Fibroblast of lung (primary cell): Measurements from ENCODE around the gene MYOD1. TPM values are rescaled to one million over a fixed set of nuclear protein-coding genes. Genes with fewer than 3 reads are reported as not detected.

ENCODE experiments used
- DNase-seq, 2 donors: peaks; one replicate each; pipeline versions ENCODE4 v3.0.0 to v3.0.0-alpha.2; 2010; ENCODE audit warnings: low read depth in 2 of 2
- H2AFZ ChIP-seq: 2 replicates; pipeline ENCODE4 v1.5.1; 2012; ENCODE audit warnings: low read length, control low read depth, inconsistent platforms
- H3K27ac ChIP-seq: 2 replicates; pipeline ENCODE4 v1.5.1; 2011; ENCODE audit warnings: low read length, control low read depth; ENCODE audit not compliant: insufficient read depth
- H3K27me3 ChIP-seq: 2 replicates; pipeline ENCODE4 v1.5.1; 2011; ENCODE audit warnings: mild to moderate bottlenecking, low read length; ENCODE audit not compliant: control insufficient read depth, insufficient read depth
- H3K36me3 ChIP-seq: 2 replicates; pipeline ENCODE4 v1.5.1; 2011; ENCODE audit warnings: low read length; ENCODE audit not compliant: control insufficient read depth, insufficient read depth
- H3K4me1 ChIP-seq: 2 replicates; pipeline ENCODE4 v1.5.1; 2011; ENCODE audit warnings: low read length; ENCODE audit not compliant: control insufficient read depth, insufficient read depth; ENCODE audit errors: extremely low read depth
- H3K4me2 ChIP-seq: 2 replicates; pipeline ENCODE4 v1.5.1; 2011; ENCODE audit warnings: low read length, control low read depth; ENCODE audit not compliant: insufficient read depth; ENCODE audit errors: extremely low read depth
- H3K4me3 ChIP-seq, 4 experiments: fragments of 200-600 bp in 1 of 4; sonication (generic) in 1 of 4; replicated peaks in 1 of 4; 2 replicates each; pipeline ENCODE4 v1.5.1; 2011 to 2016; ENCODE audit warnings: low read length in 4 of 4, low read depth in 3 of 4, mild to moderate bottlenecking in 3 of 4, control low read depth in 2 of 4, inconsistent platforms in 1 of 4, mixed read lengths in 1 of 4; ENCODE audit not compliant: insufficient read depth in 1 of 4; ENCODE audit errors: control extremely low read depth in 1 of 4
- H3K79me2 ChIP-seq: 2 replicates; pipeline ENCODE4 v1.5.1; 2012; ENCODE audit warnings: mild to moderate bottlenecking, low read length, inconsistent platforms; ENCODE audit not compliant: control insufficient read depth, insufficient read depth
- H3K9ac ChIP-seq: 2 replicates; pipeline ENCODE4 v1.5.1; 2011; ENCODE audit warnings: mild to moderate bottlenecking, low read length, control low read depth; ENCODE audit not compliant: insufficient read depth
- H3K9me3 ChIP-seq: 2 replicates; pipeline ENCODE4 v1.5.1; 2012; ENCODE audit warnings: low read depth, low read length; ENCODE audit not compliant: control insufficient read depth, insufficient read depth
- H4K20me1 ChIP-seq: 2 replicates; pipeline ENCODE4 v1.5.1; 2011; ENCODE audit warnings: low read length; ENCODE audit not compliant: control insufficient read depth, insufficient read depth; ENCODE audit errors: extremely low read depth
- EZH2 ChIP-seq: IDR thresholded peaks from 2 replicates; pipeline ENCODE4 v1.5.1; 2012; ENCODE audit warnings: low read length, control low read depth, mild to moderate bottlenecking; ENCODE audit errors: missing control alignments
- polyA plus RNA-seq, 2 donors: library from polyadenylated mRNA; depleted of rRNA in 1 of 2; stranded (reverse) in 1 of 2; unstranded in 1 of 2; fragments of >200 nt; gene quantifications; 2 replicates each; pipeline ENCODE4 v1.2.1, GENCODE V29; 2011 to 2012; ENCODE audit warnings: missing spikeins in 1 of 2
- total RNA-seq: library from RNA; depleted of rRNA; stranded (reverse); fragments of >200 nt; gene quantifications from 2 replicates; pipeline ENCODE4 v1.2.1, GENCODE V29; 2014
- TF ChIP-seq, protein P1 (sequence below), 2 donors: IDR thresholded peaks in 1 of 2; conservative IDR thresholded peaks in 1 of 2; 1 replicate in 1 of 2; 2 replicates in 1 of 2; pipeline ENCODE4 v1.5.1; 2011 to 2012; ENCODE audit warnings: low read length in 2 of 2, control low read depth in 1 of 2, inconsistent platforms in 1 of 2, low read depth in 1 of 2, mild to moderate bottlenecking in 1 of 2

The MYOD1 gene
- total and polyA plus RNA-seq, 2 donors (not counting 1 experiment from before 2014, with no cell fraction given): not detected

DNA sequence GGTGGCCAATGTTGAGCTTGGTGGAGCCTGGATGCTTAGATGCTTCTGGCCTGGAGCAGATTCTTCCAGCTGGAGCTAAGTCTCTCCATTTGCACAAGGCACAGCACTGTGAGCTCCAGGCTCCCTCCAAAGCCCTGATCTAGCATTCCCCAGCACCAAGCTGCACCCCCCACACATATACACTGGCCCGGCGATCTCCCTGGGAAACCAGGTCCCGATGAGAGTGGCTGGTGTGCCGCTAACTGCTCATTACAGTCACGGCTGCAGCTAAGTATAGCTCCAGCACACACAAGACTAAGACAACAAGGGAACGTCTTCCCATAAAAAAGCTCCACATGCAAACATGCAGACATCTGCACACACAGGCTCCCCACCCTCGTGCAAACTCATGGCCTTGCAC lies 32.8 kb downstream of the MYOD1 start:
- TF ChIP-seq, protein P1, sequence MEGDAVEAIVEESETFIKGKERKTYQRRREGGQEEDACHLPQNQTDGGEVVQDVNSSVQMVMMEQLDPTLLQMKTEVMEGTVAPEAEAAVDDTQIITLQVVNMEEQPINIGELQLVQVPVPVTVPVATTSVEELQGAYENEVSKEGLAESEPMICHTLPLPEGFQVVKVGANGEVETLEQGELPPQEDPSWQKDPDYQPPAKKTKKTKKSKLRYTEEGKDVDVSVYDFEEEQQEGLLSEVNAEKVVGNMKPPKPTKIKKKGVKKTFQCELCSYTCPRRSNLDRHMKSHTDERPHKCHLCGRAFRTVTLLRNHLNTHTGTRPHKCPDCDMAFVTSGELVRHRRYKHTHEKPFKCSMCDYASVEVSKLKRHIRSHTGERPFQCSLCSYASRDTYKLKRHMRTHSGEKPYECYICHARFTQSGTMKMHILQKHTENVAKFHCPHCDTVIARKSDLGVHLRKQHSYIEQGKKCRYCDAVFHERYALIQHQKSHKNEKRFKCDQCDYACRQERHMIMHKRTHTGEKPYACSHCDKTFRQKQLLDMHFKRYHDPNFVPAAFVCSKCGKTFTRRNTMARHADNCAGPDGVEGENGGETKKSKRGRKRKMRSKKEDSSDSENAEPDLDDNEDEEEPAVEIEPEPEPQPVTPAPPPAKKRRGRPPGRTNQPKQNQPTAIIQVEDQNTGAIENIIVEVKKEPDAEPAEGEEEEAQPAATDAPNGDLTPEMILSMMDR (conservative IDR thresholded peaks at IDR 0.05 in 1 of 2, IDR thresholded peaks at IDR 0.05 in 1 of 2; ENCODE audit: low read depth in 1 of 2, low read length in 2 of 2): no peak
- no peak for TF ChIP-seq EZH2
- no peaks in the 10 kb centered on the region for H4K20me1 ChIP-seq
- peaks cover 6% of the 10 kb centered on the region for H3K27me3 ChIP-seq
- H3K36me3 ChIP-seq: no peaks in the 10 kb centered on the region
- no peak overlapping the region for H3K4me3 ChIP-seq
- H3K4me1 ChIP-seq: no peaks in the 10 kb centered on the region
- no peak overlapping the region for H3K4me2 ChIP-seq
- H3K9me3 ChIP-seq: no peaks in the 10 kb centered on the region
- no peak for DNase-seq
- no peak overlapping the region for H3K27ac ChIP-seq
- no peak overlapping the region for H3K9ac ChIP-seq
- no peaks in the 10 kb centered on the region for H3K79me2 ChIP-seq
- H2AFZ ChIP-seq: no peak overlapping the region

DNA sequence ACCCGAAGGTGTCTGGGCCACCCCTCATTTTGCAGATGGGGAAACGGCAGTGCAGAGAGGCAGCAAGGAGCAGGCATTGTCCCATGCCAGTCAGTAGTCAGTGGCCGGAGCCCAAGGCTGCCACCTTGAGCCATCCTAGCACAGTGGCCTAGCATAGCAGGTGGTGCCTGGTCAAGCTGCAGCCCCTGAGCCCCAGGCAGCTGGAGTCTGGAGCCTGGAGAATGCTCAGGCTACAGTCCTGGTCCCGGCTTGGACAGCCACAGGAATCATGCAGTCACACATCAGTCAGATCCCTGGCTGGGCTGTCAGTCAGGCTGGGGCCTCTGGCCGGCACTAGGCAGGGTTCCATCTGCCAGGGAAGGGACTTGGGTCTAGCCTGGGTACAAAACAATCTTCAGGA lies 33.8 kb downstream of the MYOD1 start:
- H3K36me3 ChIP-seq: no peaks in the 10 kb centered on the region
- H3K27ac ChIP-seq: no peak overlapping the region
- H4K20me1 ChIP-seq: no peaks in the 10 kb centered on the region
- no peaks in the 10 kb centered on the region for H3K4me1 ChIP-seq
- H3K4me3 ChIP-seq: no peak overlapping the region
- H3K9ac ChIP-seq: no peak overlapping the region
- H2AFZ ChIP-seq: no peak overlapping the region
- peaks cover 6% of the 10 kb centered on the region for H3K27me3 ChIP-seq
- TF ChIP-seq, protein P1 (conservative IDR thresholded peaks at IDR 0.05 in 1 of 2, IDR thresholded peaks at IDR 0.05 in 1 of 2; ENCODE audit: low read depth in 1 of 2, low read length in 2 of 2): no peak
- no peak for TF ChIP-seq EZH2
- no peak for DNase-seq
- H3K79me2 ChIP-seq: no peaks in the 10 kb centered on the region
- no peak overlapping the region for H3K4me2 ChIP-seq
- no peaks in the 10 kb centered on the region for H3K9me3 ChIP-seq

DNA sequence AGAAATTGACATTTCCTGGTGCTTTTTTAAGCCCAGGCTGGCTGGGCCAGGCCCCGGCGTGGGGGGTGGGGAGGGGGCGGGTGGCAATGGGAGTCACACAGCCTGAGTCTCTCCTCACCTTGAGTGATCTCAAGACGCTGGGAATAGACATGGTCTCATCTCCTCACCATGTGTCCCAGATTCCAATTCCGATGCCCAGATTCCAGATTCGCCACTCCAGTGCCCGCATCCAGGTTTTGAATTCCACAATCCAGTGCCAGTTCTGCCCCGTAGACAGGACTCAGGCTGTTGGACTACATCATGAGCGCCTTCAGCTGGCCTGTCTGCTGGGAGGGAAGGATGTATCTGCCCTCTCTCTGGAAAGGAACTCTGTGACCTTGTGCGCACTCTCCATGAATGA lies 34.3 kb downstream of the MYOD1 start:
- no peak overlapping the region for H3K9ac ChIP-seq
- DNase-seq: no peak
- H3K9me3 ChIP-seq: no peaks in the 10 kb centered on the region

More for the DNA sequence above, 34.3 kb downstream of the MYOD1 start:
- Histone ChIP-seq H3K36me3 (no peaks in the 10 kb centered on the region), H3K4me2 (no peak overlapping the region), H3K4me1 (no peaks in the 10 kb centered on the region), H3K4me3 (no peak overlapping the region), H3K27me3 (peaks cover 6% of the 10 kb centered on the region), H3K79me2 (no peaks in the 10 kb centered on the region), H3K27ac (no peak overlapping the region), H4K20me1 (no peaks in the 10 kb centered on the region), H2AFZ (no peak overlapping the region)
- TF ChIP-seq, protein P1 (conservative IDR thresholded peaks at IDR 0.05 in 1 of 2, IDR thresholded peaks at IDR 0.05 in 1 of 2; ENCODE audit: low read depth in 1 of 2, low read length in 2 of 2): no peak
- no peak for TF ChIP-seq EZH2
